IMR-90 (cell line): ENCODE results near the gene ADGRB3. TPM values are rescaled to one million over a fixed set of nuclear protein-coding genes. Genes with fewer than 3 reads are reported as not detected.

Experiments
- ATAC-seq: fragments of 200-7000 bp; cut with Tn5 transposase; 2 replicates; pipeline ENCODE4 v1.9.1; 2020; ENCODE audit warnings: low read depth, mild to moderate bottlenecking, moderate library complexity
- BruUV-seq: library from RNA; stranded (reverse); fragments of 400-500 nt; replicated peaks from 2 replicates; lab custom pipeline; 2021; lab: Mats Ljungman, UMichigan
- CTCF ChIA-PET: fragments of 300-600 bp; formaldehyde crosslinking; extraction: SDS; loops from one replicate; lab custom pipeline; 2021; ENCODE audit warnings: antibody characterized with exemption; lab: Yijun Ruan, JAX
- POLR2A ChIA-PET: fragments of 300-600 bp; sonication (Branson Sonifier 250); formaldehyde crosslinking; loops from one replicate; lab custom pipeline; 2022; ENCODE audit warnings: antibody characterized with exemption; ENCODE audit not compliant: unreplicated experiment; lab: Charles Lee
- DNase-seq: peaks from one replicate; pipeline ENCODE4 v3.0.0; 2013
- H2AFZ ChIP-seq: replicated peaks from 2 replicates; pipeline ENCODE3; 2013; ENCODE audit warnings: low read length, mild to moderate bottlenecking; ENCODE audit not compliant: poor library complexity
- H2AK5ac ChIP-seq: 2 replicates; pipeline ENCODE4 v1.6.1; 2013; ENCODE audit warnings: low read depth, low read length, inconsistent platforms
- H2AK9ac ChIP-seq: replicated peaks from 2 replicates; pipeline ENCODE3; 2013; ENCODE audit warnings: mild to moderate bottlenecking, low read depth, low read length, moderate library complexity; ENCODE audit not compliant: poor library complexity
- H2BK120ac ChIP-seq: 2 replicates; pipeline ENCODE4 v1.6.1; 2013; ENCODE audit warnings: low read depth, low read length, inconsistent platforms
- H2BK15ac ChIP-seq: 3 replicates; pipeline ENCODE4 v1.6.1; 2013; ENCODE audit warnings: low read depth, low read length, inconsistent platforms
- H2BK20ac ChIP-seq: 2 replicates; pipeline ENCODE4 v1.6.1; 2013; ENCODE audit warnings: low read depth, mild to moderate bottlenecking, inconsistent platforms, low read length, moderate library complexity
- H2BK5ac ChIP-seq: 2 replicates; pipeline ENCODE4 v1.6.1; 2013; ENCODE audit warnings: mild to moderate bottlenecking, low read depth, low read length, inconsistent platforms; ENCODE audit not compliant: poor library complexity, severe bottlenecking
- H3K14ac ChIP-seq: replicated peaks from 2 replicates; pipeline ENCODE4 v1.6.1; 2013; ENCODE audit warnings: low read depth, low read length, inconsistent platforms
- H3K18ac ChIP-seq: 2 replicates; pipeline ENCODE4 v1.6.1; 2013; ENCODE audit warnings: low read depth, low read length, control low read depth
- H3K23ac ChIP-seq: 2 replicates; pipeline ENCODE4 v1.6.1; 2013; ENCODE audit warnings: low read depth, low read length, inconsistent platforms
- H3K27ac ChIP-seq: 2 replicates; pipeline ENCODE4 v1.5.1; 2013; ENCODE audit warnings: mild to moderate bottlenecking, control low read depth, low read length; ENCODE audit not compliant: insufficient read depth
- H3K27me3 ChIP-seq: 2 replicates; pipeline ENCODE4 v1.6.1; 2013; ENCODE audit warnings: low read length; ENCODE audit not compliant: control insufficient read depth, insufficient read depth
- H3K36me3 ChIP-seq: 2 replicates; pipeline ENCODE4 v1.6.1; 2013; ENCODE audit warnings: low read length, mixed read lengths; ENCODE audit not compliant: control insufficient read depth, insufficient read depth
- H3K4ac ChIP-seq: 2 replicates; pipeline ENCODE4 v1.6.1; 2013; ENCODE audit warnings: low read depth, low read length, inconsistent platforms
- H3K4me1 ChIP-seq: 2 replicates; pipeline ENCODE4 v1.6.1; 2013; ENCODE audit warnings: low read length, mixed read lengths; ENCODE audit not compliant: control insufficient read depth, insufficient read depth
- H3K4me2 ChIP-seq: 2 replicates; pipeline ENCODE4 v1.6.1; 2013; ENCODE audit warnings: low read depth, mild to moderate bottlenecking, control low read depth, low read length, moderate library complexity
- H3K4me3 ChIP-seq: 2 replicates; pipeline ENCODE4 v1.5.1; 2013; ENCODE audit warnings: low read depth, mild to moderate bottlenecking, control low read depth, low read length, moderate library complexity; ENCODE audit not compliant: insufficient read depth
- H3K56ac ChIP-seq: 2 replicates; pipeline ENCODE4 v1.6.1; 2013; ENCODE audit warnings: low read length, inconsistent platforms; ENCODE audit not compliant: insufficient read depth; ENCODE audit errors: extremely low read depth
- H3K79me1 ChIP-seq, 2 experiments: 2 replicates each; pipeline ENCODE4 v1.6.1; 2013; ENCODE audit warnings: low read length in 2 of 2, inconsistent platforms in 1 of 2, low read depth in 1 of 2
- H3K9ac ChIP-seq: 2 replicates; pipeline ENCODE4 v1.6.1; 2013; ENCODE audit warnings: low read depth, low read length, control low read depth
- H3K9me1 ChIP-seq: 2 replicates; pipeline ENCODE4 v1.6.1; 2013; ENCODE audit warnings: low read length, inconsistent platforms; ENCODE audit not compliant: insufficient read depth
- H3K9me3 ChIP-seq: 2 replicates; pipeline ENCODE4 v1.6.1; 2013; ENCODE audit warnings: low read length; ENCODE audit not compliant: control insufficient read depth, insufficient read depth
- H4K20me1 ChIP-seq: 2 replicates; pipeline ENCODE4 v1.6.1; 2013; ENCODE audit warnings: low read length, inconsistent platforms; ENCODE audit not compliant: insufficient read depth
- H4K5ac ChIP-seq: 2 replicates; pipeline ENCODE4 v1.6.1; 2013; ENCODE audit warnings: mild to moderate bottlenecking, low read depth, low read length, control low read depth
- H4K8ac ChIP-seq, 2 experiments: 2 replicates each; pipeline ENCODE4 v1.6.1; 2013; ENCODE audit warnings: low read depth in 2 of 2, low read length in 2 of 2, control low read depth in 1 of 2, inconsistent platforms in 1 of 2
- H4K91ac ChIP-seq: 2 replicates; pipeline ENCODE4 v1.6.1; 2013; ENCODE audit warnings: low read depth, low read length, inconsistent platforms; ENCODE audit not compliant: insufficient read depth
- BHLHE40 ChIP-seq: fragments of 150-350 bp; IDR thresholded peaks from 2 replicates; pipeline ENCODE4 v1.6.1; 2016; ENCODE audit warnings: mild to moderate bottlenecking, low read depth, low read length
- CEBPB ChIP-seq: IDR thresholded peaks from 2 replicates; pipeline ENCODE4 v1.6.1; 2012; ENCODE audit warnings: low read depth, low read length, improper control_type of control experiment
- CHD1 ChIP-seq: IDR thresholded peaks from 2 replicates; pipeline ENCODE4 v1.6.1; 2012; ENCODE audit warnings: low read depth, low read length, improper control_type of control experiment
- ELK1 ChIP-seq: fragments of 150-350 bp; IDR thresholded peaks from 2 replicates; pipeline ENCODE4 v1.6.1; 2016; ENCODE audit warnings: low read depth, mild to moderate bottlenecking, low read length, moderate library complexity, borderline replicate concordance
- FOS ChIP-seq: fragments of 150-350 bp; IDR thresholded peaks from 2 replicates; pipeline ENCODE4 v1.6.1; 2016; ENCODE audit warnings: low read depth, low read length
- MAFK ChIP-seq: IDR thresholded peaks from 2 replicates; pipeline ENCODE4 v1.6.1; 2012; ENCODE audit warnings: low read depth, low read length, improper control_type of control experiment
- MAZ ChIP-seq: IDR thresholded peaks from 2 replicates; pipeline ENCODE4 v1.6.1; 2012; ENCODE audit warnings: low read depth, mild to moderate bottlenecking, low read length, improper control_type of control experiment, moderate library complexity, borderline replicate concordance
- MXI1 ChIP-seq: IDR thresholded peaks from 2 replicates; pipeline ENCODE4 v1.6.1; 2012; ENCODE audit warnings: low read depth, mild to moderate bottlenecking, low read length, moderate library complexity, borderline replicate concordance
- NFE2L2 ChIP-seq: fragments of 150-350 bp; IDR thresholded peaks from 2 replicates; pipeline ENCODE4 v1.6.1; 2016; ENCODE audit warnings: low read depth, mild to moderate bottlenecking, low read length
- POLR2A ChIP-seq: IDR thresholded peaks from 2 replicates; pipeline ENCODE4 v1.6.1; 2012; ENCODE audit warnings: mild to moderate bottlenecking, low read depth, low read length
- RAD21 ChIP-seq: IDR thresholded peaks from 2 replicates; pipeline ENCODE4 v1.6.1; 2012; ENCODE audit warnings: low read length, improper control_type of control experiment
- RCOR1 ChIP-seq: IDR thresholded peaks from 2 replicates; pipeline ENCODE4 v1.6.1; 2012; ENCODE audit warnings: mild to moderate bottlenecking, low read length, improper control_type of control experiment; ENCODE audit not compliant: insufficient replicate concordance
- RFX5 ChIP-seq: IDR thresholded peaks from 2 replicates; pipeline ENCODE4 v1.8.0; 2012; ENCODE audit warnings: low read depth, mild to moderate bottlenecking, low read length, moderate library complexity
- SMC3 ChIP-seq: fragments of 150-350 bp; IDR thresholded peaks from 2 replicates; pipeline ENCODE4 v1.6.1; 2016; ENCODE audit warnings: low read depth, mild to moderate bottlenecking, antibody characterized with exemption, low read length, moderate library complexity
- USF2 ChIP-seq: fragments of 150-350 bp; IDR thresholded peaks from 2 replicates; pipeline ENCODE4 v1.6.1; 2017; ENCODE audit warnings: mild to moderate bottlenecking, antibody characterized with exemption, low read length, low read depth
- WGBS, 2 experiments: methylation state at CpG; one replicate each; pipeline versions ENCODE4 v1.1.5 to v1.1.7; 2013; ENCODE audit warnings: missing lambda C conversion rate in 2 of 2; ENCODE audit not compliant: insufficient read length in 1 of 2; ENCODE audit errors: extremely low coverage in 2 of 2; 5-methylcytosine and 5-hydroxymethylcytosine counted together
- dilution Hi-C: fragments of 300-500 bp; cut with HindIII; formaldehyde crosslinking; loops from one replicate; pipeline ENCODE4 v1.14.3; 2018; ENCODE audit warnings: low sequenced_read_pairs; ENCODE audit not compliant: unreplicated experiment
- in situ Hi-C: fragments of 300-500 bp; cut with MboI; formaldehyde crosslinking; loops from 3 replicates; pipeline ENCODE4 v1.14.3; 2019; ENCODE audit warnings: low sequenced_read_pairs, inconsistent platforms, mixed read lengths
- intact Hi-C: fragments of 100-400 bp; cut with micrococcal nuclease; formaldehyde crosslinking; loops from 2 replicates; pipeline ENCODE4 v1.10.0; 2022
- polyA plus RNA-seq, 3 experiments: library from polyadenylated mRNA; depleted of rRNA; stranded (reverse); fragments of >200 nt; gene quantifications; 2 replicates each; pipeline ENCODE4 v1.2.3, GENCODE V29; 2012; ENCODE audit warnings: low replicate concordance in 1 of 3
- total RNA-seq: library from RNA; depleted of rRNA; stranded (reverse); fragments of >200 nt; gene quantifications from 2 replicates; pipeline ENCODE4 v1.2.3, GENCODE V29; 2012
- TF ChIP-seq, protein P1 (sequence below): conservative IDR thresholded peaks from 2 replicates; pipeline ENCODE4 v1.5.1; 2012; ENCODE audit warnings: mild to moderate bottlenecking, low read depth, low read length, improper control_type of control experiment

The ADGRB3 gene
- total and polyA plus RNA-seq, 2 of the 4 experiments (the other 2 are of a cell fraction), result not detected

DNA sequence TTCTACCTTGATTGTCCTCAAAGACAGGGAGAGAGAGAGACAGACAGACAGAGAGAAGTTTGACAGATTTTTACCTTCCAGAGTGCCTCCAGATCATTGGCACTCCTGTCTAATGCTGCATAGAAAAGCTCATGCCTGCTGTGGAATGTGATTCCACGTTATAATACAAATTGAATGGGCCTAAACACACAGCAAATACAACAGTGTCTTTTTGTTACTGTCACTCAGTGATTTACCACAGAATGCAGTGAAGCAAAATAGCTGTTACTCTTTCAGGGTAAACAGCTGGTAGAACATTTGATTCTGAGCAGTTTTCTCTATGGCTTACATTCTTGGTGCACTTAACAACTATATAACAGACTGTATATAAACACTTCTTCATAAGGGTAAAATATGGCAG is 603.0 kb downstream of the ADGRB3 start:
- no peak for ATAC-seq
- no peak overlapping the region for H2BK15ac ChIP-seq
- in situ Hi-C loops, result no loop called here
- no peak overlapping the region for H3K23ac ChIP-seq
- no peak overlapping the region for H3K56ac ChIP-seq
- no peaks in the 10 kb centered on the region for H4K20me1 ChIP-seq
- H2AK5ac ChIP-seq, result no peak overlapping the region
- DNase-seq, result no peak
- H3K4ac ChIP-seq, result no peak overlapping the region
- no peak overlapping the region for H4K91ac ChIP-seq
- no TSS peak for BruUV-seq
- no peak overlapping the region for H2BK5ac ChIP-seq
- no peak overlapping the region for H2AFZ ChIP-seq
- no peak overlapping the region for H2BK20ac ChIP-seq
- intact Hi-C loops, result loop anchor here (10.0 kb wide), 1 partner anchor 477 kb away; no protein-coding TSS in a partner anchor
- TF ChIP-seq USF2 (no peak), BHLHE40 (no peak), MAFK (no peak), MAZ (no peak), ELK1 (no peak), MXI1 (no peak), FOS (no peak), CHD1 (no peak), RFX5 (no peak), POLR2A (no peak), NFE2L2 (no peak), CEBPB (no peak), RAD21 (no peak), RCOR1 (no peak), SMC3 (no peak)
- TF ChIP-seq, protein P1, sequence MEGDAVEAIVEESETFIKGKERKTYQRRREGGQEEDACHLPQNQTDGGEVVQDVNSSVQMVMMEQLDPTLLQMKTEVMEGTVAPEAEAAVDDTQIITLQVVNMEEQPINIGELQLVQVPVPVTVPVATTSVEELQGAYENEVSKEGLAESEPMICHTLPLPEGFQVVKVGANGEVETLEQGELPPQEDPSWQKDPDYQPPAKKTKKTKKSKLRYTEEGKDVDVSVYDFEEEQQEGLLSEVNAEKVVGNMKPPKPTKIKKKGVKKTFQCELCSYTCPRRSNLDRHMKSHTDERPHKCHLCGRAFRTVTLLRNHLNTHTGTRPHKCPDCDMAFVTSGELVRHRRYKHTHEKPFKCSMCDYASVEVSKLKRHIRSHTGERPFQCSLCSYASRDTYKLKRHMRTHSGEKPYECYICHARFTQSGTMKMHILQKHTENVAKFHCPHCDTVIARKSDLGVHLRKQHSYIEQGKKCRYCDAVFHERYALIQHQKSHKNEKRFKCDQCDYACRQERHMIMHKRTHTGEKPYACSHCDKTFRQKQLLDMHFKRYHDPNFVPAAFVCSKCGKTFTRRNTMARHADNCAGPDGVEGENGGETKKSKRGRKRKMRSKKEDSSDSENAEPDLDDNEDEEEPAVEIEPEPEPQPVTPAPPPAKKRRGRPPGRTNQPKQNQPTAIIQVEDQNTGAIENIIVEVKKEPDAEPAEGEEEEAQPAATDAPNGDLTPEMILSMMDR, result no peak
- POLR2A ChIA-PET, result no interaction called here
- H3K9me1 ChIP-seq, result no peaks in the 10 kb centered on the region
- H2AK9ac ChIP-seq, result no peak overlapping the region
- H4K5ac ChIP-seq, result no peak overlapping the region
- H3K4me1 ChIP-seq, result no peaks in the 10 kb centered on the region
- H3K4me3 ChIP-seq, result no peak overlapping the region
- dilution Hi-C loops, result no loop called here
- no peak overlapping the region for H3K4me2 ChIP-seq
- no peaks in the 10 kb centered on the region for H3K9me3 ChIP-seq
- CTCF ChIA-PET, result no interaction called here
- no peaks in the 10 kb centered on the region for H3K36me3 ChIP-seq
- no peak overlapping the region for H4K8ac ChIP-seq
- WGBS, 2 experiments, result no CpG with 5 or more reads among the region's 1 CpG
- H3K18ac ChIP-seq, result no peak overlapping the region
- no peak overlapping the region for H3K14ac ChIP-seq
- no peak overlapping the region for H3K9ac ChIP-seq
- no peak overlapping the region for H2BK120ac ChIP-seq
- H3K79me1 ChIP-seq, result no peaks in the 10 kb centered on the region
- no peak overlapping the region for H3K27ac ChIP-seq
- H3K27me3 ChIP-seq, result no peaks in the 10 kb centered on the region
